HL-60/S4 treated with retinoic acid at 250 ng/mL for 4 days and 3 days (cell line): ENCODE measurements around the gene MYL5.
"Not testable (repeated sequence)": the region's sequence is repeated elsewhere in the genome, so short reads cannot be mapped to it uniquely, and the experiment has no call there.

Experiments used
- in situ Hi-C: fragments of 300-500 bp; cut with MboI; formaldehyde crosslinking; loops from 2 replicates; pipeline ENCODE4 v1.7.0; 2022; ENCODE audit warnings: low sequenced_read_pairs

MYL5 gene

DNA sequence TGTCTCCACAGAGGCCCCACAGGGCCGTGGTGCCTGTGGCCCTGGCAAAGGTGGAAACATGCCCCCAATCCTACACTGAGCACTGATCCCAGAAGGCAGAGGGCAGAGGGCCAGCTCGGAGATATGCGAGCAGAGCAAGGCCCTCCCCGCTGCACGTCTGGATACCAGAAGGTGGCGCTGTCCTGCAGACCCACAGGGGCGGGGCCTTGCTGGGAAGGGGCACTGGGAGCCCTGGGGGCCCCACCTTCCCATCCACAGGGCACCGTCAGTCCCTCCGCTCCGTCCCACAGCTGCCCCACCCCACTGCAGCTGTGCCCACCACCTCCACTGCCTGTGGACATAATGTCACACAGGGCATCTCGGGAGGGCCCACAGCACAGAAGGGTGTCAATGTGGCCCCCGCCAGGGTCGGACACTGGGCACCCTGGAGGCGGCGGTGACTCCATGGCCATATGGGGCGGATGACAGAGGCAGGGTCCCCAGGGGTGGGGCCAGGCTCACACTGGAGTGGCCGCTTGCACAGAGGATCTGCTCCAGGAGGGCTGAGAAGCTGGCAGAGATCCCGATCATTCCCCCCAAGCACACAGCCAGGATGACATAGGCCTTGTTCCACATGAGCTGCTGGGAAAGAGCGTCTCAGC is 9.8 kb downstream of the MYL5 start:
- in situ Hi-C loops = no loop called here

DNA sequence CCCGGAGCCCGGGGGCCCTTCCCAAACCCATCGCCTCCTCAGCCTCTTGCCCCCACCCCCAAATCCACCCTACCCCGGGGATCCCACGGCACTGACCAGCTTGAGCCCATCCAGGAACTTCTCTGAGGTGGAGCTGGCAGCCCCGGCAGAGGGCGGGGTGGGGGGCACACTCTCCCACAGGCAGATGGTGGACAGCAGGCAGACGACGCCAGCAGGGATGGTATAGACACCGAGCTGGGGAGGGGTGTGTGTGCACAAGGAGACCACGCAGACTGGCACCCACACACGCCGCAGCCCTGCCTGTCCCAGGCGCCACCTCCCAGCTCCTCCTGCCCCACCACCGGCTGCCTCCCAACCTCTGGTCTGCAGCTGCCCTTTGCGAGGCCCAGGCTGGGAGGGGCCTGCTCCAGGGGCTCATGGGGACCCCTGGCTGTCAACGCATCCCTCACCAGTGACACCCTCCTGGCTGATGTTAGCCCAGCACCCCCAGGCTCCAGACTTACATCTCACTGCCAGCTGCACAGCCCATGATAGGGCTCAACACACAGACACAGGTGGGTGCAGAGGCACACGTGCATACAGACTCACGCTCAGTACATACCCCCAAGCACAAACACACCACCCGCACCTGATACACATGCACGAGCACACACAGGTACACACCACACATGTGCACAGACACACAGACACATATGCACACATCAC is 10.4 kb downstream of the MYL5 start:
- in situ Hi-C loops = no loop called here

DNA sequence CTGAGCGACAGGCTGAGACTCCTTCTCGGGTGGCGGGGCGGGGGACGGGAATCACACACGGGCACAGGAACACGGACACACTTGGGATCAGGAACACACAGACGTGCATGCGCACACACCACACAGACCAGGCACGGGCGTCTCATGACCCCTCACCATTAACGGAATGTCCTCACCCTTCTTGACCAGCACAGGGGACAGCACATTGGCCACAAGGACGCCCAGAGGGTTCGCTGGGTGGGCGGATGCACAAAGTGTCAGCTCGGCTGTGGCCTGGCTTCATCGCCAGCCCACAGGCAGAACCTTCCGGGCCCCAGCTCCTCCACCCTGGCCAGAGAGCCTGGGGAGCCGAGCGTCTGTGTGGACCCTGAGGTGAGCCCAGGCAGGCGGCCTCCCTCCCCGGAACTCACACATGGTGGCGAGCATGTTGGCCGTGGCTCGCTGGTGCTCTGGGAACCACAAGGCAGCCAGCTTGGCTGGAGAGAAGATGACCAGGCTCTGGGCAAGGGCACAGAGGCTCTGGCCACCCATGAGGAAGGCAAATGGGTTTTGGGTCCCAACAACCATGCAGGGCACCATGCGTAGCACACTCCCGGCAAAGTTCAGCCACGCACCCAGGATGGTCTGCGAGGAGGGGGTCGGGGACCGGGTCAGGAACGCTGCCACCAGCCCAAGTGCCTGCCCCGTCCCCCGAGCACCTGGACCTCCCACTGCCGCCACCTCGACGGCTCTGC is 11.5 kb downstream of the MYL5 start:
- in situ Hi-C loops = no loop called here

DNA sequence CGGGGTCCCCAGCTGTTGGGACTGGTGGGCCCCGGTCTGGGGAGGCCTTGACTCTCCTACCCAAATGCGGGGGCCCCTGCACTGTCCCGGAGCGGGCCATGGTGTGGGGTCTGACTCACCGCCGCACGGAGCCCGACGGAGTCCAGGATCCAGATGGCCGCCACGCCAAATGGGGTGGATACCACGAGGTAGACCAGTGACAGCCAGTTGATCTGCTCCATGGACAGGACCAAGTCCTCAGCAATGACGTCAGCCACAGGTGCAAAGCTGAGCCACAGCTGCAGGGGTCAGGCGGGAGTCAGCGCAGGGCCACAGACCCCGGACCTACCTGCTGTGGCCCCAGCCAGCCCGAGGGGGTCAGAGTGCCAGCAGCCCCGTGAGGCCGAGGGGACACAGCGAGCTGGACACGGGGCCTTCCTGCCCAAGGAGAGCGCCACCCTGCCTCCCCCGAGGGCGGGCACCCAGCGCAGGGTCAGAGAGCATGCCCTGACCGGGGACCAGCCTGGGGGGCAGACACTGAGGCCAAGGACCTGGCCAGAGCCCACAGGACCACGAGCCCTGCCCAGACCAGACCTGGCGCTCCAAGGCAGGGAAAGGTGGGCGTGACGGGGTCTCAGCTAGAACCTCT is 12.2 kb downstream of the MYL5 start:
- in situ Hi-C loops = no loop called here

DNA sequence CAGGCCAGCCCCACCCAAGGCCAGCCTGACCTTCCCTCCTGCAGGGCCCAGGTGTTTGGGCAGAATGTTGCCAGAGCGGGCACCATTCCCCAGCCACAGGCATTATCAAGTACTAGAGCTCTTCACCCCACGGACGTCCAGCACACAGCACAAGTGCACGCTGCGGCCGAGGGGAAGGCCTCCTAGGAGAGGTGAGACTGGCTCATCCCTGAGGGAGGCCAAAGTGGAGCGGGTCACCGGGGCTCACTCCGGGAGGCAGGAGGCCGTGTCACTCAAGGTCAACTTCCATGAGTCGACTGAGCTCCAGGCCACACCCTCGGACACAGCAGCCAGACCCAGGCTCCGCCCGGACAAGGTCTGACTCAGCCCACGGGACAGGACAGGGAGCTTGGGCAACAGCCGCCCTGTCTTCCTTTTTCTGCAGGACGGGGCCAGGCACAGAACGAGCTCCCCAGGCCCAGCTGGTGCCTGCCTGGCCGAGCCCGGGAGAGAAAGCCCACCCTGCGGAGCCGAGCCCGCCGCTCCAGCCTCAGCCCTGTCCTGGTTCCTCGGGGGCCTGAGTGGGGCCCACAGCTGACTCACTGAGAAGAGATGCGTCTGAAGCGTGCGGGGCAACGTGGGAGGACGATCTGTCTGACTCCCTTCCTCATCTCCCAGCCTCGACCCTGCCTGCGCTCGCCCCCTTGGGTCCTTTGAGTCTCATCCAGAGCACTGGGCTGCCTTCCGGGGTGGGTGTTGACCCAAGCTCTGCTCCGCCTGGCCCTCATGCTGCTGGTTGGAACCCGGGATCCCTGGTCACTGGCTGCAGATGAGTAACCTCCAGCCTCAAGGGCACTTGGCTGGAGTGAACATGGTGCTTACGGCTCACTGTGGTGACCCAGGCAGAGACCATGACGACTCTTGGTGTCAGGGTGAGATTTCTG is 13.0 kb downstream of the MYL5 start:
- in situ Hi-C loops = no loop called here

DNA sequence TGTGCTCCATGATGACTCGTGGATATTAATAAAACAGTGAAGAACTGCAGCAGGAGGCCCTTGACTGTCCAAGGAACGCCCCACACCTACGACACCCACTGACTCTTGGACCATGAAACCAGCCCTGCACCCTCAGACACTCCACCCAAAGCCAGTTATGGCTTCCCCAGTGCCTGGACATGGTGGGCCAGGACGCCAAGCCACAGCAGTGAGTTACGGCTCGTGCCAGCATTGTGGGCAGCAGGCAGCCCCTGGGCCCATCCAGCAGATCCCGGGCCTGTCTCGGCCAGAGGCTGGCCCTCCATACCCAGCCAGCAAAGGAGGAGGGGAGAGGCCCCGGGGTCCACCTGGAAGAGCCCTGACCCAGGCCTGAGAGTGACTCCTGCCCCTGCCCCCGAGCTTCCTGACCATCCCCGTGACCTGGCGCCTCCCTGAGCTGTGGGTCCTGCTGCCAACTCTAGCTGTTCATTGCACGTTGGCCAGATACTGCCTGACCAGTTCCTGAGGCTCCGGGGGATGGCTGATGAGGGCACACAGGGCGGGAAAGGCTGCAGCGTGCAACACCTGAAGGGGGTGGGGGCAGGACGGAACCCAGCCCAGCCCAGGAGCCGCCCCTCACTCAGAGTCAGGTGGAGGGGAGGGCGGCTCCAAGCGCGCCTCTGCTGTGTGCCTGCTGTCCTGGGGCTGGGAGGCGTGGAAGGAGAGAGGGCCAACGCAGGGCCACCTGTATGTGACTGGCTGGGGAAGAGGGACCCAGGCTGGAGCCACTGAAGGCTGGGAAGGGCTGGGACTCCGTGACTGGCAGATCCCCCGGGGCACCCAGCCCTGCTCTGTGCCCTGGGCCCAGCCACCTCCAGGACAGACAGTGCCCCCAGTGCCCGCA is 13.9 kb downstream of the MYL5 start:
- in situ Hi-C loops = no loop called here

DNA sequence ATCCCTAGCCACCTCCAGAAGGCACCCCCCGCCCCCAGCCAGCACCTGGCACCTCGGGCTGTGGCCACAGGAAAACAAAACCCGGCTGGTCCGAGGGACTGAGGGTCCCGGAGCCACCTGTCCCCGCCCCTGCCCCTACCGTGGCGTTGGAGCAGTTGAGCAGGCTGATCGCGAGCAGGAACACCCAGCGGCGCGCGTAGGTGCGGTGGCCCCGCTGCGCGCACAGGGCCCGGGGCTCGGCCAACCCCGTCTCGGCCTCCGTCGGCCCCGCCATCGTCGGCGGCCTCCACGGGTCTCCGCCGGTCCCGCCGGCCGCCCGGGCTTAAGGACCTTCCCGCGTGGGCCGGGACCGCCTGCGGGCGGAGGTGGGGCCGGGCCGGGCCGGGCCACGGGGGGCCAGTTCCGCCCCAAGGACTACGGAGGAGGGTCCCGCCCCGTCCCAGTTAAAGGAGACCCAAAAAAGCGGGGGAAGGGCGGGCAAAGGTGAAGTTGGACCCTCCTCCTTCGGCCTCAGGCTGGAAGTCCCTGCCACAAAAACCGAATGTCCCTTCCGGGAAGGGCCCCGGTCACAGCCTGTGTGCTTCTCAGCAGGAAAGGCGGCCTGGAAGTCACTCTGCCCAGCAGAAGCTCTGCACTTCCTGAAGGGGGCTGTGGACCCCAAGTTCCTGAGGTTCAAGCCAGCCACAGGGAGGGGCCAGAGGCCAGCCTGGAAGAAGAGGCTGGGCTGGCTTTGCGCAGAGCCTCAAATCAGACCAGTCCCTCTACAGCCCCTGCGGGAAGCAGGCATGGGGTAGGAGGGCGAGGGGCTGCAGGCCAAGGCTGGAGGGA is 14.7 kb downstream of the MYL5 start, which contains the start of gene SLC49A3:
Gene SLC49A3 (minus strand): TSS at position 298 of the 828 bp plus-strand sequence. CDS start 24 bp downstream, at position 274.
- in situ Hi-C loops = no loop called here

DNA sequence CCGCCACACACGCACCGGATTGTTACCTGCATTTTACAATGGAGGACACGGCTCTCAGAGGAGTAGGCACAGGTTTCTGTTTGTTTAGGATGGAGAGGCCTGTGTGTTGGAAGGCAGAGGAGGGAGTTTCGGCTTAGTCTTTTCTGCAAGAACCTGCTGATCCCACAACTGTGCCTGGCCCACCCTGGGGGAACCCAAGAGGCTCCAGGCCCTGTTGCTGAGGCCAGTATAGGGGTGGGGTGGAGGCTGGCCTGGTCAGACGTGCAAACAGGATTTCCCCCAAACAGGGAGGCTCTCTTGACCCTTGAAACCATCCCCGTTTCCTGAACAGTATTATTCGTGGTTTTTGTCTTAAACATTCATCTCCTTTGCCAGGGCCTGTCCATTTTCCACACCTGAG is 15.4 kb downstream of the MYL5 start:
- in situ Hi-C loops = no loop called here

DNA sequence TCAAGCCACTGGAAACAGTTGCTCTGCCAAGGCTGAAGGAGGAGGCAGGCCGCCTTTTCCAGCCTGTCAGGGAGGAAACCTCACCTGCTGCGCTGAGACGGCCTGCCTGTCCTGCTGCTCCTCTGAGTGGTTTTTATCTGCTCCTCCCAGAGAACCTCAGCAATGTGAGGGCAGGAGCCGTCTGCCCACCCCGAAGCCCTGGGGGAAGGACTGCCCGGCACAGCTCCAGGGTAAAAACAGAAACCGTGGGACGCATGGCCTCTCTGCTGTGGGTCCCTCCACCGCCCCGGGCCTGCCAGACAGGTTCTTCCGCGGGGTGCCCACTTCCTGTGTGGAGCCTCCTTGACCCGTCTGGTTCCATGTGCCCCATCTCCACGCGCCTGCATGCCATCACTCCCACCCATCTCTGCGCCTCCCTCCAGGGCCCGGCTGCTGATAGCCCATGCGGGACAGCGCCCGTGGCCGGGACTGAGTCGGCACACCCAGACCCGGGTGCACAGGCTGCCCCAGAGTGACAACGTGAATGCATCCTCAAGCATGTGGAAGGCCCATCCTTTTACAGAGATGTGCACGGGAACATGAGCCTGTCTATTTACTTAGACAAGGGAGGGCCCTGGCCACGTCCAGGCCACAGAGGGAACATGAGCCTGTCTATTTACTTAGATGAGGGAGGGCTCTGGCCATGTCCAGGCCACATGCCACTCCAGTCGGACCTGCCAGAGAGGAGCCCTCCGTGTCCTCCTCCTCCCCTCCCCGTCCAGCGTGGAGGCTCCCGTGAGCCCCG is 18.6 kb downstream of the MYL5 start:
- in situ Hi-C loops = no loop called here

DNA sequence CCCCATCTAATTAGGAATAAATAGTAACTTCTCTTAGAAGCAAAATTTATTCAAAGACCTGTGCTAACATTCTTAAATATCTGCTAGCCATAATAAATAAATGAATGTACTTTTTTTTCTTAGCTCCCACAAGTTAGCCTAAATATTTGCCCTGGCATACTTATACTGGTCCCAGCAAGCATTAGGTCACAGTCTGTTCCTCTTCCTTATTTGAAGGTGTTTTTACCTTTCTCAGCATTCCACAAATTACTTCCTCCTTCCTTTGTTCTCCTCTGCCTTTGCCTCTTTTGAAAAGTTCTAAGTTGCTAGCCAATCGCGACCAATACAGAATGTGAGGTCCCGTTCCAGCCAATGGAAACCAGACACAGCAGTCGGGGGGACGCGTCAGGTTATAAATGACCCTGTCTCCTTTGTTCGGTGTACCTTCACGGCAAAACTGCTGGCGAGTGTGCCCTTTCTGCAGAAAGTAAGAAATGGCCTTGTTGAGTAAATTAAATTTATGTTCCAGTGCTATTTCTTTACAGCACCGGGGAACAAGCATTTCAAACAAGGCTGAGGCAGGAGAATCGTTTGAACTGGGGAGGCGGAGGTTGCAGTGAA is 20.1 kb downstream of the MYL5 start:
- in situ Hi-C loops = not testable (repeated sequence)

DNA sequence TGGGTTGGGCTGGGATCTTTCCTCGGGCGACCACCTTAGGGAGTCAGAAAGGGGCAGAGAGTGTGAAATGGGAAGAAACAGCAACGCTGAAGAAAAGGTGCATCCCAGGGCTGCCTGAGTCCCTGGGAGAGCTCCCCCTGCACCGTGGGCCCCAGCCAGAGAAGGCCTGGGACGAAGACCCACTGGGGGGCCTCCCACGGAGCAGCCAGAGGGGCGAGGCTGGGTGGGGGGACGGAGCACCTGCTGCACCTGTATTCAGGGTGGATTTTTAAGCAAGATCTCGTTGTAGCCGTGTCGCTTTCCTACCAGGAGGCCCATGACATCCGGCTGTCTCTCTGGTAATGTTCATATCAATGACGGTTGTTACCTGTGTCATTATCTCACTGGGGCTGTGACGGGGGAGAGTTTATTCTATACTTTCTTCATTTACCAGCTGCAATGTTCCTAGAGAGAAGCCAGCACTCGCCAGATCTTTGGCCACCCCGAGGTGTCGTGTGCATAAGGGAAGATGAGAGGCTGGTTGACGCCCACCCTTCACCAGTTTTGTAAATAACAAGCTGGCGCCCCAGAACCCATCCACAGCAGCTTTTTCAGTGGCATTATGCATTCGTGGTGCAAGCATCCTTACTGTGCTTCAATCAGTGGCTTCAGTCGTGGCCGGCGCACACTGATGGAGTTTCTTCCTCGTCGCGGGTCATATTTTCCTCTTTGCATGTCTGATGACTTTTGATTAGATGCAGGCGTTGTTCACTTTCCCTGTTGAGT is 25.7 kb downstream of the MYL5 start:
- in situ Hi-C loops = no loop called here

DNA sequence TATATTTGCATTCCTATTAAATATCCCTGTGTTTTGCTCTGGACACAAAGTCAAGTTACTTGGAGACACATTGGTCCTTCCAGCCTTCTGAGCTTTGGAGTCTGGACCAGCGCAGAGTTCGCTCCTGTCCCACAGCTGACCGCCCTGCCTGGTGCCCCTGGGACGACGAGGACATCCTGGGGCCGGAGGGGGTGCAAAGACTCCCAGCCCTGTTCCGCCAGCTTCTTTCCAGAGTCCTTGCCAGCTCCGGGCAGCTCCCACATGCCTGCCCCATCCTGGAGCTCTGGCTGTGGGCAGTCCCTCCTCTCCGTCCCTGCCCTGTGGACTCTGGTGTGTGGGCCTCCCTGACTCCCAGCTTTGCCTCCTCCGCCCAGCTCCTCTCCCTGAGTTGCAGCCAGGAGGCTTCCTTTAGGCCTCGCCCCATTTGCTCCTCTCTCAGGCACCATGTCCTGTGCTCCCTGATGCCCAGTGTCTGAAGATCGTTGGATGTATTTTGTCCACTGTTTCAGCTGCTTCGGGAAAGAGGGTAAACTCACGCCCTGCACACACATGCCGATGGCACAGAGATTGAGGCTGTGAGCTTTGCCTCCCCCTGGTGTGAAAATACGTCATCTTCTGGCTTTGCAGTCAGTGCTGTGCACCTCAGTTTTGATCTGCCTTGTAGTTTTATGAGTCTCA is 26.4 kb downstream of the MYL5 start:
- in situ Hi-C loops = no loop called here

DNA sequence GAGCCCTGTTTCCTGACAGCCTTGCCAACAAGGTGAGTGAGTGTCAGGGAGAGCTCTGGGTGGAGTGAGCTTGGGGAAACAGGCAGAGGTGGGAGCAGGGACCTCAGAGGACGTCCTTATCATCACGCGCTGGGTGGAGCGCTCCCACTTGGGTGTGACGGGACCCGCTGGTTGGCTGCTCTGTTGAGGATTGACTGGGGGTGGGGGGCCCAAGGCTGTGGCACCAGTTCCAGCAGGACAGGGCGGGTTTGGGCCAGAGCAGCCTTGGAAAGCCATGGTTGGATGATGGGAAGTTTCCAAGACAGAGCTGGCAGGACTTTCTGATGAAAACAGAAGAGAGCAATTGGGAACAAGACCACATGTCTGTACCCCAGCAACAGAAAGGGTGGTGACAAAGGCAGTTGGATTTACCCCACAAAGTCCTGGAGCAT is 28.3 kb downstream of the MYL5 start:
- in situ Hi-C loops = no loop called here

DNA sequence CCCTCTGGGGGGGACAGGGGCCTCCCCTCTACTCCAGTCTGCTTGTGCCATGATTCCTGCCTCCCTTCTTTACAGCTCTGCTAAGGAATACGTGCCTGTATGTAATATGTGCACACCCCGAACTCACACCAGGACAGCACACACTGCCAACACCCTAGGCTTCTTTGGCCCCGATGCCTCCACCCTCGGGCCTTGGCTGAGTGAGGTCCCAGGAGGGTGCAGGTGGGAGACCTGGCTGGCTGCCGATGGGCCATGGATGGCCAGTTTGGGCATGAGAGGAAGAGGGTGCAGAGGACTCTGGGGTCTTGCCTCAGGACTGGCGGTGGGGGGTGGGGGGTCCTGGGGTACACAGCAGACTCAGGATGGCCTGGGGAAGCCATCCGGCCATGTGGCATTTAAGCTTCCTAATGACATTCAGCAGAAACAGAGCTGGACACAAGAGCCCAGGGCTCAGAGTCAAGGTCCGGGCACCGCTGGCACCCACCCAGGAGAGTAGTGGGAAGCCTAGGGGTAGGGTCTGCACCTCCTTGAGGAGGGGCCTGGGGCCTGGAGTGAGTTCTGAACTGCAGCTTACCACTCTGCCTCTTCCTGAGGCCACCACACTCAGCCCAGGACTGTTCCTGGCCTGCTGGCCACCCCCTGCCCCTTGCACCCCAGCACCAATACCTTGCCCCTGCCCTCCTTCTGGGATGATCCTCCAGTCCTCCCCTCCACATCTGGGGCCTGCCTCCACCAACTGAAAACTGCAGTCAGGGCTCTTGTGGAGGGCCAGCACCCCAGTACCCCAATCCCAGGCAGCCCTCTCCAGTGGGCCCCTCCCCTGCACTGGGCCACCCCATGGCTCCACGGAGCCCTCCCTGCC is 29.2 kb downstream of the MYL5 start:
- in situ Hi-C loops = no loop called here

DNA sequence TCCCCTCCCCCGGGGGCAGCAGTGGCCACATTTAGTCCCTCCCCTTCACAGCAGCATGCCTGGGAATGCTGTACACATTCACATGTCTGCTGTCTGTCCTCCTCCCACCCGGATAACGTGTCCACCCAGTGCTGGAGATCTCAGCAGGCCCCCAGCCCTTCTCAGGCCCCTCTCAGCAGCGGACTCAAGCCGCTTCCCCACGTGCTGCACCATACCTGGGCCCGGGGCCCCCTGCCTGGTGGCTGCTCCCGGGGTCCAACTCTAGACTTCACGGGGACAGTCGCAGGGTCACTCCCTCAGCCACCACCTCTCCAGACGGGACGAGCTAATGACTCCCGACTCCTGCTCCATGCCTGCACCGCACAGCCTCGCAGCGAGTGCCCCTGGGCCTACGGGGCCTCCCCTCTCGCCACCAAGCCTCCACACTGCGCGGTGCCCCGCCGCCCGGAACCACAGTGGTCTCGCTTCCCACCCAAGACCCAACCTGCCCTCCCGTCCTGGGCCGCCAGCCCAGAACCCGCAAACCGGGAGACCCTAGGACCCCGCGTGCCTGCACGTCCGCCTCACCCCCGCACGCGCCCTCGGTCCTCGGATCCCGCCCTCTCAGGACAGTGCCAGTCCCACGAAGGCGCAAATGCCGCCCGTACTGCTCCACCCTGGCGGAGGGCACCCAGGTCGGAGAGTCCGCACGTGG is 30.0 kb downstream of the MYL5 start:
- in situ Hi-C loops = no loop called here
